Measurements from ENCODE around the gene SDK1. TPM values are rescaled to one million over a fixed set of nuclear protein-coding genes. Genes with fewer than 3 reads are reported as not detected.

Gene SDK1
- total and polyA plus RNA-seq, 2 of the 8 experiments (the other 6 are each of a cell fraction or from before 2014, with no cell fraction given): 3.3 to 7.2 TPM

GRCh38 chr7:3668743-3669142 is 367.7 kb downstream of the SDK1 start (continued):
- TF ChIP-seq POU5F1 (IDR thresholded peaks at IDR 0.05; ENCODE audit: low read depth, low read length) (no peak), SRF (IDR thresholded peaks at IDR 0.05; ENCODE audit: low read depth, low read length) (no peak), CHD1 (IDR thresholded peaks at IDR 0.05; ENCODE audit: low read depth, low read length) (no peak), ATF3 (IDR thresholded peaks at IDR 0.05; ENCODE audit: insufficient read depth, low read depth, low read length) (no peak), TBP (IDR thresholded peaks at IDR 0.05; ENCODE audit: low read depth, low read length) (no peak), GTF2F1 (IDR thresholded peaks at IDR 0.05; ENCODE audit: borderline replicate concordance, low read depth, low read length) (no peak), TCF12 (IDR thresholded peaks at IDR 0.05; ENCODE audit: low read depth, low read length) (no peak)
